Adrenal gland (tissue), 12 donors: ENCODE data around the gene PTPRD. TPM values are rescaled to one million over a fixed set of nuclear protein-coding genes. Genes with fewer than 3 reads are reported as not detected.

Experiments used
- DNase-seq, 7 donors: peaks; one replicate each; pipeline ENCODE4 v3.0.0-alpha.2; 2019 to 2020
- H3K27ac ChIP-seq, 5 donors: fragments of 200-600 bp; sonication (generic) in 4 of 5; 1 replicate in 3 of 5; 2 replicates in 2 of 5; pipeline versions ENCODE4 v1.5.1 to v1.8.0; 2016 to 2020; ENCODE audit warnings: mild to moderate bottlenecking in 1 of 5
- H3K27me3 ChIP-seq: fragments of 200-600 bp; 2 replicates; pipeline ENCODE4 v1.8.0; 2021
- H3K36me3 ChIP-seq, 2 donors: fragments of 200-600 bp; replicated peaks in 1 of 2; 1 replicate in 1 of 2; 2 replicates in 1 of 2; pipeline versions ENCODE4 v1.5.1 to v1.8.0; 2018 to 2022
- H3K4me1 ChIP-seq, 2 donors: fragments of 200-600 bp; replicated peaks in 1 of 2; 1 replicate in 1 of 2; 2 replicates in 1 of 2; pipeline versions ENCODE4 v1.5.1 to v1.8.0; 2018 to 2021
- H3K4me3 ChIP-seq, 4 donors: fragments of 200-600 bp; sonication (generic) in 3 of 4; one replicate each; pipeline ENCODE4 v1.5.1; 2016 to 2018
- H3K9me3 ChIP-seq, 3 donors: fragments of 200-600 bp; sonication (generic) in 1 of 3; replicated peaks in 1 of 3; 1 replicate in 2 of 3; 2 replicates in 1 of 3; pipeline versions ENCODE4 v1.5.1 to v1.8.0; 2016 to 2021
- POLR2A ChIP-seq, 2 donors: fragments of 450-650 bp; IDR thresholded peaks; one replicate each; pipeline ENCODE4 v1.6.1; 2017; ENCODE audit warnings: antibody characterized with exemption in 2 of 2, mild to moderate bottlenecking in 2 of 2, moderate library complexity in 1 of 2
- WGBS, 4 donors: extraction: QIAGEN DNeasy Blood & Tissue Kit in 2 of 4; methylation state at CpG; one replicate each; pipeline versions ENCODE4 v1.1.5 to v1.1.7; 2013 to 2017; 5-methylcytosine and 5-hydroxymethylcytosine counted together
- intact Hi-C, 2 donors: fragments of 100-400 bp; cut with DNase I; formaldehyde crosslinking; loops; one replicate each; pipeline versions ENCODE4 v1.14.1 to v1.15.0; 2022 to 2023
- polyA plus RNA-seq, 3 donors: library from polyadenylated mRNA; stranded (reverse); fragments of 200-250 nt in 2 of 3; fragments of 350-450 nt in 1 of 3; fragmentation: Illumina TruSeq in 1 of 3; extraction: RNeasy Lipid Tissue Mini Kit (QIAGEN cat#74804) in 1 of 3; gene quantifications; one replicate each; pipeline ENCODE4 v1.2.3, GENCODE V29; 2013 to 2014
- total RNA-seq, 9 donors: library from RNA; depleted of rRNA in 4 of 9; stranded (reverse); fragments of >200 nt in 4 of 9; fragments of 120-200 nt in 1 of 9; fragmentation: NEBNext Ultra II Directional in 1 of 9; extraction: Animal tissue kit (Norgen Biotek cat#: 25700) in 1 of 9; gene quantifications; one replicate each; pipeline versions ENCODE4 v1.1.0 to v1.2.4, GENCODE V29; 2013 to 2023
- TF ChIP-seq, protein P1 (sequence below), 6 experiments: fragments of 450-650 bp in 4 of 6; fragments of 200-600 bp in 2 of 6; sonication (generic) in 1 of 6; IDR thresholded peaks; 1 replicate in 5 of 6; 2 replicates in 1 of 6; pipeline versions ENCODE4 v1.5.1 to v1.8.0; 2016 to 2021; ENCODE audit warnings: antibody characterized with exemption in 6 of 6, mild to moderate bottlenecking in 2 of 6, moderate library complexity in 1 of 6
- donor health status: healthy with polysubstance abuse.
- donor health status: Bipolar disorder and iron deficiency.
- donor health status: DM: yes; HTN: yes; CAD: no.
- donor health status: DM: no; HTN: no; CAD: no.
- donor health status: DM: no; HTN: no; CAD: no.
- donor health status: DM: yes; HTN: yes; CAD: no.

The PTPRD gene
- total and polyA plus RNA-seq, 12 donors: 0.61 to 71.2 (median 4.5) TPM

DNA sequence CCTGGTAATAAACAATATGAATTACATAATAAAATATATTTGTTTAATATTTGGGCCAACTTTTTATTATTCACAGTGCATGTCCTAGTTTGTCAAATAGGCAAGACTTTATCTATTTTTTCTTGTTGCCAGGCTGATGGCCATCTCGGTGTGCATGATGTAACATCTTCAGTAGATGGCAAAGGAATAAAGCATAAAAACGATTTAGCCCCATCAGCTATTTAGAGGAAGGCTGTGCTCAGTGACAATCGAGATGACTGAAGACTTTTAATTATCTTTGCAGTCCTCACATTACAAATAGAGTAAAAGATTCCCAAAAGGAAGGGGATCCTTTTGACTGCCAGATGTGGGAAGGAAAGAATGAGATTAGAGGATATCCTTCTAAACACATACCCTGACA is 358.5 kb downstream of the PTPRD start:
- no peaks in the 10 kb centered on the region for H3K27me3 ChIP-seq
- WGBS, 4 donors: 17 to 40% (median 27%) methylated on average over 3 of the region's 3 CpGs

DNA sequence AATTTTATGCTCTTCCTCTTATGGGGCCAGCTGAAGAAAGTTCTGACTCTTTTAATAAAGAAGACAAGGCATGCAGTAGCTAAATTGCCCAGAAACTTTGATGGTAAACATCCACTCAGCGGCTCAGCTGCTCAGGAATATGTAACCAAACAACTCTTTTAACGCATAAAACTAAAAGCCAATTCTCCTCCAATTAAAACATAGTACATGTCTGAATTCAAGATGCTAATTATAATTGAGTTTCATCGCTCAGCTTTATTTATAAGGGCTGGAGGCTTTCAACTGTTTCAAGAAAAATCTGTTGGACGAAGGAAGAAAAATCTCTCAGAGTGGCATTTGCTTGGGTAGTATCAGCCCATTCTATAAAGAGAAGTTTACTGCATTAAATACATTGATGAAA is 359.5 kb downstream of the PTPRD start:
- H3K36me3 ChIP-seq: no peaks in the 10 kb centered on the region
- TF ChIP-seq, protein P1, sequence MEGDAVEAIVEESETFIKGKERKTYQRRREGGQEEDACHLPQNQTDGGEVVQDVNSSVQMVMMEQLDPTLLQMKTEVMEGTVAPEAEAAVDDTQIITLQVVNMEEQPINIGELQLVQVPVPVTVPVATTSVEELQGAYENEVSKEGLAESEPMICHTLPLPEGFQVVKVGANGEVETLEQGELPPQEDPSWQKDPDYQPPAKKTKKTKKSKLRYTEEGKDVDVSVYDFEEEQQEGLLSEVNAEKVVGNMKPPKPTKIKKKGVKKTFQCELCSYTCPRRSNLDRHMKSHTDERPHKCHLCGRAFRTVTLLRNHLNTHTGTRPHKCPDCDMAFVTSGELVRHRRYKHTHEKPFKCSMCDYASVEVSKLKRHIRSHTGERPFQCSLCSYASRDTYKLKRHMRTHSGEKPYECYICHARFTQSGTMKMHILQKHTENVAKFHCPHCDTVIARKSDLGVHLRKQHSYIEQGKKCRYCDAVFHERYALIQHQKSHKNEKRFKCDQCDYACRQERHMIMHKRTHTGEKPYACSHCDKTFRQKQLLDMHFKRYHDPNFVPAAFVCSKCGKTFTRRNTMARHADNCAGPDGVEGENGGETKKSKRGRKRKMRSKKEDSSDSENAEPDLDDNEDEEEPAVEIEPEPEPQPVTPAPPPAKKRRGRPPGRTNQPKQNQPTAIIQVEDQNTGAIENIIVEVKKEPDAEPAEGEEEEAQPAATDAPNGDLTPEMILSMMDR (IDR thresholded peaks at IDR 0.05): no peak
- no peak for TF ChIP-seq POLR2A (IDR thresholded peaks at IDR 0.05)
- H3K4me3 ChIP-seq: no peak overlapping the region
- WGBS, 4 donors: 93 to 96% (median 96%) methylated on average over 4 of the region's 4 CpGs
- intact Hi-C loops: no loop called here
- no peaks in the 10 kb centered on the region for H3K27me3 ChIP-seq
- peaks cover 0 to 11% of the 10 kb centered on the region in 2 donors for H3K4me1 ChIP-seq
- no peak for DNase-seq
- H3K27ac ChIP-seq: no peak overlapping the region
- no peaks in the 10 kb centered on the region for H3K9me3 ChIP-seq

More for the DNA sequence above, 358.5 kb downstream of the PTPRD start:
- Histone ChIP-seq H3K4me3 (no peak overlapping the region), H3K27ac (no peak overlapping the region), H3K4me1 (peaks cover 0 to 11% of the 10 kb centered on the region in 2 donors), H3K9me3 (no peaks in the 10 kb centered on the region), H3K36me3 (no peaks in the 10 kb centered on the region)
- TF ChIP-seq, protein P1 (IDR thresholded peaks at IDR 0.05): no peak
- no peak for TF ChIP-seq POLR2A (IDR thresholded peaks at IDR 0.05)
- intact Hi-C loops: no loop called here
- DNase-seq: no peak

DNA sequence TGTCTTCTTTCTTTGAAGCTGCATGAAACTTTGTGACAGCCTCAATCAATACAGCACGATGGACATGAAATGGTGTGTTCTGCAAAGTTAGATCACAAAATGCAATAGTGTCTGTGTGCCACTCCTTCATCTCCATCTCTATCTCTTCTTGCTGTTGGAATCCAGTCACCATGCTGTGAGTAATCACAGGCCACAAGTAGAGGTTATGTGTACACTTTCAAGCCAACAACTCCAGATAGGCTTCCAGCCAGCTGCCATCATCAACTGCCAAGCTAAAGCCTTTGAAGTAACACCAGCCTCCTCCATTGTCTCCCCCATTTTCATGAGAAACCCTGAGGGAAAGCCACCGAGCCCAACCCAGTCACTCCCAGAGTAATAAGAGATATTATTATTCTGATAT is 360.6 kb downstream of the PTPRD start:
- intact Hi-C loops: no loop called here
- peak; percentile 25 to 83 (median 70) for DNase-seq
- Histone ChIP-seq H3K4me3 (no peak overlapping the region), H3K4me1 (peaks cover 0 to 11% of the 10 kb centered on the region in 2 donors), H3K27me3 (no peaks in the 10 kb centered on the region), H3K27ac (no peak overlapping the region), H3K9me3 (no peaks in the 10 kb centered on the region), H3K36me3 (no peaks in the 10 kb centered on the region)
- TF ChIP-seq, protein P1 (IDR thresholded peaks at IDR 0.05): no peak
- TF ChIP-seq POLR2A (IDR thresholded peaks at IDR 0.05): no peak
- 40 to 50% (median 46%) methylated on average over 2 of the region's 2 CpGs for WGBS, 4 donors

DNA sequence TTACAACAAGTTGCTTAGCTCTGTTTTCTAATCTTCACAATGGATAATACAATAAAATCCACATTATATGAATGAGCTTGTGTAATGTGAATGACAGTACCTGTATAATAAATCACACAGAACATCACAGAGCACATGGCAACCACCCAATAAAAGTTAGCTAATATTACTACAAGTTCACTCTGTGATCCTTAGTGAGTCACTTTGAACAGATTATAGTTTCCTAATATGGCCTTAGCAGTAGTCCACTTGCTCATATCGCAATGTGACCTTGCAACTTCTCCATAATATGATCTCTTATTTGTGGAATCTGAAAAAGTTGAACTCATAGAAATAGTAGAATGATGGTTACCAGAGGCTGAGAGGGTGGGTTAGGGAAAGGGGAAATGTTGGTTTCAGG is 361.3 kb downstream of the PTPRD start:
- H3K9me3 ChIP-seq: no peaks in the 10 kb centered on the region
- DNase-seq: peak in 3 of 7 donors; percentile 13 to 43 (median 39)
- no peak overlapping the region for H3K27ac ChIP-seq
- H3K4me1 ChIP-seq: peaks cover 0 to 11% of the 10 kb centered on the region in 2 donors
- no peaks in the 10 kb centered on the region for H3K36me3 ChIP-seq
- intact Hi-C loops: no loop called here
- no peaks in the 10 kb centered on the region for H3K27me3 ChIP-seq
- H3K4me3 ChIP-seq: no peak overlapping the region
- 33 to 50% (median 47%) methylated on average over 1 of the region's 1 CpG for WGBS, 4 donors
- TF ChIP-seq POLR2A (IDR thresholded peaks at IDR 0.05): no peak
- TF ChIP-seq, protein P1 (IDR thresholded peaks at IDR 0.05): no peak
